Measurements from ENCODE around the gene USP6NL.

USP6NL gene

GRCh38 chr10:11414314-11415038, 197.0 kb downstream of the USP6NL start:
- DNase-seq (ENCODE audit: low read depth) = no peak

GRCh38 chr10:11411926-11412545, 199.4 kb downstream of the USP6NL start:
- no peak for DNase-seq (ENCODE audit: low read depth)

- no peak for DNase-seq (ENCODE audit: low read depth)
These were observed 202.1 kb downstream of the USP6NL start for GRCh38 chr10:11409357-11409756.

GRCh38 chr10:11407939-11408338, 203.5 kb downstream of the USP6NL start:
- no peak for DNase-seq (ENCODE audit: low read depth)

- no peak for DNase-seq (ENCODE audit: low read depth)
These were observed 204.7 kb downstream of the USP6NL start for GRCh38 chr10:11406746-11407145.

- DNase-seq (ENCODE audit: low read depth) = no peak
These were observed 206.5 kb downstream of the USP6NL start for GRCh38 chr10:11404901-11405300.
